Esophagus squamous epithelium (tissue), 5 donors: ENCODE results near the gene NLGN1. TPM values are rescaled to one million over a fixed set of nuclear protein-coding genes. Genes with fewer than 3 reads are reported as not detected.

ENCODE experiments used
- DNase-seq: peaks from one replicate; lab custom pipeline; 2025; lab: John Stamatoyannopoulos, UW
- H3K27ac ChIP-seq, 4 donors: fragments of 200-600 bp; sonication (generic); one replicate each; pipeline ENCODE4 v1.5.1; 2016 to 2019; ENCODE audit warnings: mild to moderate bottlenecking in 1 of 4
- H3K27me3 ChIP-seq, 4 donors: fragments of 200-600 bp; sonication (generic); 1 replicate in 3 of 4; 2 replicates in 1 of 4; pipeline versions ENCODE4 v1.5.1 to v1.6.0; 2017 to 2021; ENCODE audit warnings: antibody characterized with exemption in 1 of 4
- H3K36me3 ChIP-seq, 3 donors: fragments of 200-600 bp; sonication (generic); one replicate each; pipeline ENCODE4 v1.5.1; 2016 to 2019
- H3K4me1 ChIP-seq, 3 donors: fragments of 200-600 bp; sonication (generic); one replicate each; pipeline ENCODE4 v1.5.1; 2017 to 2019
- H3K4me3 ChIP-seq, 4 donors: fragments of 200-600 bp; sonication (generic); 1 replicate in 3 of 4; 2 replicates in 1 of 4; pipeline ENCODE4 v1.5.1; 2016 to 2019; ENCODE audit warnings: mild to moderate bottlenecking in 2 of 4, moderate library complexity in 1 of 4
- H3K9me3 ChIP-seq, 3 donors: fragments of 200-600 bp; sonication (generic); one replicate each; pipeline ENCODE4 v1.5.1; 2016 to 2019
- CTCF ChIP-seq, 6 experiments: fragments of 450-650 bp in 4 of 6; fragments of 200-600 bp in 2 of 6; sonication (generic) in 2 of 6; IDR thresholded peaks; one replicate each; pipeline ENCODE4 v1.5.1; 2016 to 2019; ENCODE audit warnings: antibody characterized with exemption in 6 of 6, mild to moderate bottlenecking in 4 of 6, moderate library complexity in 4 of 6
- POLR2A ChIP-seq, 4 donors: fragments of 450-650 bp; IDR thresholded peaks; one replicate each; pipeline ENCODE4 v1.6.1; 2017; ENCODE audit warnings: antibody characterized with exemption in 4 of 4, mild to moderate bottlenecking in 4 of 4, moderate library complexity in 3 of 4
- WGBS, 2 donors: methylation state at CpG; one replicate each; pipeline ENCODE4 v1.1.5; 2018; 5-methylcytosine and 5-hydroxymethylcytosine counted together
- intact Hi-C: fragments of 100-400 bp; cut with DNase I; formaldehyde crosslinking; loops from one replicate; pipeline ENCODE4 v1.15.0; 2022
- total RNA-seq, 4 donors: library from RNA; depleted of rRNA; stranded (reverse); fragments of >200 nt; gene quantifications; one replicate each; pipeline ENCODE4 v1.1.0, GENCODE V29; 2016
- donor health status: DM: yes; HTN: yes; CAD: no.

Gene NLGN1
- total RNA-seq, 4 donors from 2014 or later = 0.34 to 12.6 (median 2.9) TPM

- Histone ChIP-seq H3K4me3 (no peak overlapping the region), H3K9me3 (peaks cover 0 to 15% (median 12%) of the 10 kb centered on the region in 3 donors), H3K4me1 (no peaks in the 10 kb centered on the region), H3K27ac (no peak overlapping the region), H3K27me3 (no peaks in the 10 kb centered on the region), H3K36me3 (no peaks in the 10 kb centered on the region)
- DNase-seq = no peak
- 100% methylated on average over 2 of the region's 2 CpGs; no CpG with 5 or more reads in 1 of the 2 donors for WGBS, 2 donors
- intact Hi-C loops = no loop called here
- no peak for TF ChIP-seq CTCF (IDR thresholded peaks at IDR 0.05)
- no peak for TF ChIP-seq POLR2A (IDR thresholded peaks at IDR 0.05)
Observed at GRCh38 chr3:174028673-174029072, 631.1 kb downstream of the NLGN1 start.

GRCh38 chr3:174035328-174035886 lies 637.9 kb downstream of the NLGN1 start:
- WGBS, 2 donors = 15 to 22% methylated on average over 4 of the region's 4 CpGs

GRCh38 chr3:174046311-174046710 lies 648.8 kb downstream of the NLGN1 start:
- TF ChIP-seq CTCF (IDR thresholded peaks at IDR 0.05) (no peak), POLR2A (IDR thresholded peaks at IDR 0.05) (no peak)
- no peak for DNase-seq

More at GRCh38 chr3:174035328-174035886, 637.9 kb downstream of the NLGN1 start:
- no peaks in the 10 kb centered on the region for H3K4me1 ChIP-seq
- H3K27me3 ChIP-seq = no peaks in the 10 kb centered on the region
- no peak for DNase-seq
- no peak overlapping the region for H3K4me3 ChIP-seq
- intact Hi-C loops = no loop called here
- TF ChIP-seq CTCF (IDR thresholded peaks at IDR 0.05) (no peak), POLR2A (IDR thresholded peaks at IDR 0.05) (no peak)
- no peak overlapping the region for H3K27ac ChIP-seq
- H3K9me3 ChIP-seq = no peaks in the 10 kb centered on the region
- no peaks in the 10 kb centered on the region for H3K36me3 ChIP-seq

GRCh38 chr3:174049472-174049871 lies 651.9 kb downstream of the NLGN1 start:
- no peaks in the 10 kb centered on the region for H3K27me3 ChIP-seq
- DNase-seq = no peak
- H3K9me3 ChIP-seq = no peaks in the 10 kb centered on the region
- no peaks in the 10 kb centered on the region for H3K36me3 ChIP-seq
- H3K27ac ChIP-seq = no peak overlapping the region
- no peak for TF ChIP-seq CTCF (IDR thresholded peaks at IDR 0.05)
- TF ChIP-seq POLR2A (IDR thresholded peaks at IDR 0.05) = no peak
- H3K4me3 ChIP-seq = no peak overlapping the region
- intact Hi-C loops = no loop called here
- no peaks in the 10 kb centered on the region for H3K4me1 ChIP-seq
- WGBS, 2 donors = 62% methylated on average over 3 of the region's 3 CpGs

More at GRCh38 chr3:174046311-174046710, 648.8 kb downstream of the NLGN1 start:
- H3K36me3 ChIP-seq = no peaks in the 10 kb centered on the region
- H3K9me3 ChIP-seq = no peaks in the 10 kb centered on the region
- intact Hi-C loops = no loop called here
- H3K27me3 ChIP-seq = no peaks in the 10 kb centered on the region
- no peak overlapping the region for H3K4me3 ChIP-seq
- no peak overlapping the region for H3K27ac ChIP-seq
- no peaks in the 10 kb centered on the region for H3K4me1 ChIP-seq

GRCh38 chr3:174051191-174051590 lies 653.6 kb downstream of the NLGN1 start:
- intact Hi-C loops = no loop called here
- H3K4me3 ChIP-seq = no peak overlapping the region
- no peak overlapping the region for H3K27ac ChIP-seq
- no peaks in the 10 kb centered on the region for H3K9me3 ChIP-seq
- TF ChIP-seq POLR2A (IDR thresholded peaks at IDR 0.05) = no peak
- TF ChIP-seq CTCF (IDR thresholded peaks at IDR 0.05) = no peak
- 63 to 76% methylated on average over 5 of the region's 5 CpGs for WGBS, 2 donors
- no peaks in the 10 kb centered on the region for H3K36me3 ChIP-seq
- no peaks in the 10 kb centered on the region for H3K4me1 ChIP-seq
- DNase-seq = no peak
- no peaks in the 10 kb centered on the region for H3K27me3 ChIP-seq
